Coronary artery (tissue), 2 donors: Measurements from ENCODE around the gene CCR5AS.

Source experiments
- DNase-seq: peaks from one replicate; pipeline ENCODE4 v3.0.0-alpha.2; 2017; ENCODE audit warnings: low spot score
- H3K27ac ChIP-seq, 2 donors: fragments of 200-600 bp; sonication (generic); one replicate each; pipeline ENCODE4 v1.5.1; 2016 to 2019
- H3K4me3 ChIP-seq: fragments of 200-600 bp; sonication (generic); 2 replicates; pipeline ENCODE4 v1.5.1; 2016; ENCODE audit warnings: mild to moderate bottlenecking, moderate library complexity
- CTCF ChIP-seq: fragments of 200-600 bp; sonication (generic); IDR thresholded peaks from one replicate; pipeline ENCODE4 v1.5.1; 2019; ENCODE audit warnings: antibody characterized with exemption

The CCR5AS gene

GRCh38 chr3:46353090-46353489 lies 53.8 kb downstream of the CCR5AS start:
- Histone ChIP-seq H3K4me3 (no peak overlapping the region), H3K27ac (no peak overlapping the region)
- TF ChIP-seq CTCF, result no peak
- DNase-seq, result no peak

DNA sequence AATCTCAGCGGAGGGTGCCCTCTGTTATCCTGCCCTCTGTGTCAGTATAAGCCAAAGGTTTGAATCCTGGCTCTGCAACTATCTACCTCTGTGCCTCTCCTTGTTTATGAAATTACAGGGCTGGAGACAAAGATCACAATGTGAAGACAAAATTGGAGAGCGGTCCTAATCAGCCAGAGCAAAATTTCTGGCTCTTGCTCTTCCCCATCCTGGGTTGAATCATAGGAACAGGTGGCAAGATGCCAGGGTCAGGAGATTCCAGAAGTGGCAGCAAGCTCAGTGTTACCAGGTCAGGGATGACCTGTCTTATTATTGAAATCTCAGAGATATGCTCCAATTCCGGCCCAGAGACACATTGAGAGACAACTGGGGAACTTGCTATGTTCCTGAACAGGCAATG lies 55.2 kb downstream of the CCR5AS start:
- H3K27ac ChIP-seq, result no peak overlapping the region
- DNase-seq, result no peak
- H3K4me3 ChIP-seq, result no peak overlapping the region
- TF ChIP-seq CTCF, result no peak

GRCh38 chr3:46350262-46350565 lies 56.7 kb downstream of the CCR5AS start:
- Histone ChIP-seq H3K4me3 (no peak overlapping the region), H3K27ac (no peak overlapping the region)
- no peak for TF ChIP-seq CTCF
- DNase-seq, result no peak

- H3K27ac ChIP-seq, result no peak overlapping the region
- no peak overlapping the region for H3K4me3 ChIP-seq
- TF ChIP-seq CTCF, result no peak
- no peak for DNase-seq
Observed at GRCh38 chr3:46349484-46350261, 57.2 kb downstream of the CCR5AS start.

DNA sequence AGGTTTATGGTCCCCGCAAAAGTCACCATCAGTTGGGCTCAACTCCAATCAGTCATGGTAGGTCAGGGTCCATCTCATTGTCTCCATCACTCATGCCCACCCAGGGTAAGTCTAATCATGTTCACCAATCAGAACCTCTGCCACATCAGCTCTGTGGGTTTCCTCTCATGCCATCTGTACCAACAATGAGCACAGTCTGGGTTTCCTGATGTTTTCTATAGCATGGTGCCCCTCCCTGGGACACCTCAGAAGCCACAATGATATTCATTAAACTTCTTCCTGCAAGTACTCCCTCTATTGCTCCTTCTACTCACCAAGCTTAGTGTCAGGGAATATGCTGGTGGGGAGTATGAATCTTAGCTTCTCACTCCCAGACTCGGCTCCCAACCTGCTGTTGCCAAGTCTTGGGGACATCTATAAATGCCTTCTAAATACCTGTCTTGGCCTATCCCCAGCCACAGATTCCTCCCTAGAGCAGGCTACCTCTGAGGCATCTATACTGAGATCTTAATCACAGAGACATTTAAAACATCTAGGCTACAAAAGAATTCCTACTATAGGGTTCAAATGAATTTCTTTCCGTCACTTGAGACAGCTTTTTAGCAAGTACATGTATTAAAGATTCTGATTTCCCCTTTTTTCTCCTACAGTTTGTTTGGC lies 57.9 kb downstream of the CCR5AS start:
- no peak for TF ChIP-seq CTCF
- Histone ChIP-seq H3K4me3 (no peak overlapping the region), H3K27ac (no peak overlapping the region)

DNA sequence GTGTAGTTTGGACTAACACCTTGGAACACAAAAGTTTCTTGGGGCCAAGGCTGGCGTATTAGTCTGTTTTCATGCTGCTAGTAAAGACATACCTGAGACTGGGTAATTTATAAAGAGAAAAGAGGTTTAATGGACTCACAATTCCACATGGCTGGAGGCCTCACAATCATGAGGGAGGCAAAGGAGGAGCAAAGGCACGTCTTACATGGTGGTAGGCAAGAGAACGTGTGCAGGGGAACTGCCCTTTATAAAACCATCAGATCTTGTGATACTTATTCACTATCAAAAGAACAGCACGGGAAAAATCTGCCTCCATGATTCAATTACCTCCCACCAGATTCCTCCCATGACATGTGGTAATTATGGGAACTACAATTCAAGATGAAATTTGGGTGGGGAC lies 62.4 kb downstream of the CCR5AS start:
- no peak for TF ChIP-seq CTCF
- no peak overlapping the region for H3K4me3 ChIP-seq
- DNase-seq, result no peak
- no peak overlapping the region for H3K27ac ChIP-seq

More for the DNA sequence above, 57.9 kb downstream of the CCR5AS start:
- no peak for DNase-seq

DNA sequence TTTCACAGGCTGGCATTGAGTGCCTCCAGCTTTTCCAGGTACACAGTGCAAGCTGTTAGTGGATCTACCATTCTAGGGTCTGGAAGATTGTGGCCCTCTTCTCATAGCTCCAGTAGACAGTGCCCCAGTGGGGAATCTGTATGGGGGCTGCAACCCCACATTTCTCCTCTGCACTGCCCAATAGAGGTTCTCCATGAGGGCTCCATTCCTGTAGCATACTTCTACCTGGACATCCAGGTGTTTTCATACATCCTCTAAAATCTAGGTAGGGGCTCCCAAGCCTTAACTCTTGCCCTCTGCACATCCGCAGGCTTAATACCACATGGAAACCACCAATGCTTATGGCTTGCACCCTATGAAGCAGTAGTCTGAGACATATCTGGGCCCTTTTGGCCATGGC lies 68.0 kb downstream of the CCR5AS start:
- no peak for TF ChIP-seq CTCF
- no peak overlapping the region for H3K27ac ChIP-seq
- H3K4me3 ChIP-seq, result no peak overlapping the region
- no peak for DNase-seq
